CD14-positive monocyte (primary cell): ENCODE data around the gene CMTR1. TPM values are rescaled to one million over a fixed set of nuclear protein-coding genes. Genes with fewer than 3 reads are reported as not detected.

ENCODE experiments used
- DNase-seq, 3 donors: peaks; one replicate each; pipeline ENCODE4 v3.0.0-alpha.2; 2011 to 2022
- H2AFZ ChIP-seq: 2 replicates; pipeline ENCODE4 v1.6.0; 2012; ENCODE audit warnings: mild to moderate bottlenecking, low read depth, low read length, inconsistent platforms; ENCODE audit not compliant: insufficient read depth, poor library complexity, severe bottlenecking
- H3K27ac ChIP-seq, 2 donors: 1 replicate in 1 of 2; 2 replicates in 1 of 2; pipeline ENCODE4 v1.5.1; 2012 to 2013; ENCODE audit warnings: low read length in 2 of 2, control low read depth in 1 of 2, inconsistent platforms in 1 of 2, low read depth in 1 of 2, mild to moderate bottlenecking in 1 of 2
- H3K27me3 ChIP-seq, 2 donors: one replicate each; pipeline versions ENCODE4 v1.6.0 to v1.6.1; 2011 to 2013; ENCODE audit warnings: low read length in 2 of 2; ENCODE audit not compliant: control insufficient read depth in 2 of 2, insufficient read depth in 2 of 2
- H3K36me3 ChIP-seq, 2 donors: replicated peaks in 1 of 2; 1 replicate in 1 of 2; 2 replicates in 1 of 2; pipeline versions ENCODE4 v1.5.1 to v1.6.1; 2012 to 2013; ENCODE audit warnings: low read length in 2 of 2, control low read depth in 1 of 2, inconsistent platforms in 1 of 2, mild to moderate bottlenecking in 1 of 2; ENCODE audit not compliant: insufficient read depth in 2 of 2, control insufficient read depth in 1 of 2
- H3K4me1 ChIP-seq, 2 donors: 1 replicate in 1 of 2; 2 replicates in 1 of 2; pipeline versions ENCODE4 v1.5.1 to v1.6.1; 2012 to 2013; ENCODE audit warnings: low read length in 2 of 2, control low read depth in 1 of 2, inconsistent platforms in 1 of 2, mild to moderate bottlenecking in 1 of 2, moderate library complexity in 1 of 2; ENCODE audit not compliant: insufficient read depth in 2 of 2, control insufficient read depth in 1 of 2
- H3K4me2 ChIP-seq: replicated peaks from 2 replicates; pipeline ENCODE3; 2012; ENCODE audit warnings: low read length, moderate library complexity, mild to moderate bottlenecking; ENCODE audit not compliant: poor library complexity, severe bottlenecking; ENCODE audit errors: extremely low read depth
- H3K4me3 ChIP-seq, 3 experiments: fragments of 200-600 bp in 1 of 3; sonication (generic) in 1 of 3; replicated peaks in 1 of 3; 1 replicate in 2 of 3; 2 replicates in 1 of 3; pipeline ENCODE4 v1.5.1; 2011 to 2013; ENCODE audit warnings: low read length in 3 of 3, mild to moderate bottlenecking in 3 of 3, control low read depth in 2 of 3, low read depth in 2 of 3, inconsistent platforms in 1 of 3, moderate library complexity in 1 of 3
- H3K79me2 ChIP-seq: 2 replicates; pipeline ENCODE4 v1.6.0; 2012; ENCODE audit warnings: mild to moderate bottlenecking, control low read depth, inconsistent platforms, low read length, moderate library complexity; ENCODE audit not compliant: insufficient read depth
- H3K9ac ChIP-seq: 2 replicates; pipeline ENCODE4 v1.6.0; 2017; ENCODE audit warnings: low read length, mild to moderate bottlenecking; ENCODE audit not compliant: insufficient read depth, poor library complexity, severe bottlenecking
- H3K9me3 ChIP-seq, 2 donors: replicated peaks in 1 of 2; 1 replicate in 1 of 2; 2 replicates in 1 of 2; pipeline versions ENCODE4 v1.5.1 to v1.6.1; 2012 to 2013; ENCODE audit warnings: low read length in 2 of 2, control low read depth in 1 of 2; ENCODE audit not compliant: control insufficient read depth in 1 of 2, insufficient read depth in 1 of 2
- H4K20me1 ChIP-seq: 2 replicates; pipeline ENCODE4 v1.6.0; 2012; ENCODE audit warnings: mild to moderate bottlenecking, low read length, control low read depth, moderate library complexity; ENCODE audit not compliant: insufficient read depth
- H3K27ac Mint-ChIP-seq, 7 donors: one replicate each; pipeline ENCODE4 v1.8.0; 2020; ENCODE audit warnings: mild to moderate bottlenecking in 7 of 7, mixed read lengths in 7 of 7, moderate library complexity in 6 of 7, inconsistent platforms in 2 of 7
- H3K27me3 Mint-ChIP-seq, 3 donors: one replicate each; pipeline ENCODE4 v1.8.0; 2021 to 2022; ENCODE audit warnings: low read depth in 3 of 3, mild to moderate bottlenecking in 3 of 3, mixed read lengths in 3 of 3, moderate library complexity in 3 of 3, inconsistent platforms in 1 of 3
- H3K36me3 Mint-ChIP-seq, 2 donors: one replicate each; pipeline ENCODE4 v1.8.0; 2020; ENCODE audit warnings: mixed read lengths in 2 of 2, inconsistent platforms in 1 of 2, mild to moderate bottlenecking in 1 of 2
- H3K4me1 Mint-ChIP-seq: one replicate; pipeline ENCODE4 v1.8.0; 2020; ENCODE audit warnings: mild to moderate bottlenecking, mixed read lengths
- H3K4me3 Mint-ChIP-seq, 2 donors: one replicate each; pipeline ENCODE4 v1.8.0; 2020; ENCODE audit warnings: mild to moderate bottlenecking in 2 of 2, mixed read lengths in 2 of 2, moderate library complexity in 1 of 2
- H3K9me3 Mint-ChIP-seq, 7 donors: one replicate each; pipeline ENCODE4 v1.8.0; 2020 to 2022; ENCODE audit warnings: mixed read lengths in 7 of 7, mild to moderate bottlenecking in 6 of 7, moderate library complexity in 6 of 7, inconsistent platforms in 2 of 7
- WGBS: methylation state at CpG from one replicate; pipeline ENCODE4 v1.1.5; 2013; ENCODE audit warnings: missing lambda C conversion rate; ENCODE audit not compliant: insufficient coverage; 5-methylcytosine and 5-hydroxymethylcytosine counted together
- intact Hi-C, 2 donors: fragments of 100-400 bp; cut with micrococcal nuclease; formaldehyde crosslinking; loops; one replicate each; pipeline versions ENCODE4 v1.15.0 to v1.15.1; 2023
- polyA minus RNA-seq: library from RNA; depleted of rRNA, polyadenylated mRNA; stranded (reverse); fragments of >200 nt; gene quantifications from 2 replicates; pipeline ENCODE4 v1.2.3, GENCODE V29; 2012
- polyA plus RNA-seq, 3 donors: library from polyadenylated mRNA; depleted of rRNA in 1 of 3; unstranded in 2 of 3; stranded (reverse) in 1 of 3; fragments of 300-500 nt in 2 of 3; fragments of >200 nt in 1 of 3; fragmentation: Illumina TruSeq in 2 of 3; gene quantifications; 1 replicate in 2 of 3; 2 replicates in 1 of 3; pipeline ENCODE4 v1.2.3, GENCODE V29; 2012 to 2021
- total RNA-seq, 12 experiments: library from RNA in 1 of 12; stranded (reverse) in 1 of 12; fragments of 120-200 nt in 1 of 12; gene quantifications; one replicate each; pipeline ENCODE4 v1.2.4 and lab custom pipeline; 2013 to 2026; ENCODE audit warnings: mixed read lengths in 6 of 12, inconsistent platforms in 1 of 12
- TF ChIP-seq, protein P1 (sequence below): fragments of 200-600 bp; IDR thresholded peaks from one replicate; pipeline ENCODE4 v1.8.0; 2022; ENCODE audit warnings: antibody characterized with exemption, mild to moderate bottlenecking

CMTR1 gene, protein sequence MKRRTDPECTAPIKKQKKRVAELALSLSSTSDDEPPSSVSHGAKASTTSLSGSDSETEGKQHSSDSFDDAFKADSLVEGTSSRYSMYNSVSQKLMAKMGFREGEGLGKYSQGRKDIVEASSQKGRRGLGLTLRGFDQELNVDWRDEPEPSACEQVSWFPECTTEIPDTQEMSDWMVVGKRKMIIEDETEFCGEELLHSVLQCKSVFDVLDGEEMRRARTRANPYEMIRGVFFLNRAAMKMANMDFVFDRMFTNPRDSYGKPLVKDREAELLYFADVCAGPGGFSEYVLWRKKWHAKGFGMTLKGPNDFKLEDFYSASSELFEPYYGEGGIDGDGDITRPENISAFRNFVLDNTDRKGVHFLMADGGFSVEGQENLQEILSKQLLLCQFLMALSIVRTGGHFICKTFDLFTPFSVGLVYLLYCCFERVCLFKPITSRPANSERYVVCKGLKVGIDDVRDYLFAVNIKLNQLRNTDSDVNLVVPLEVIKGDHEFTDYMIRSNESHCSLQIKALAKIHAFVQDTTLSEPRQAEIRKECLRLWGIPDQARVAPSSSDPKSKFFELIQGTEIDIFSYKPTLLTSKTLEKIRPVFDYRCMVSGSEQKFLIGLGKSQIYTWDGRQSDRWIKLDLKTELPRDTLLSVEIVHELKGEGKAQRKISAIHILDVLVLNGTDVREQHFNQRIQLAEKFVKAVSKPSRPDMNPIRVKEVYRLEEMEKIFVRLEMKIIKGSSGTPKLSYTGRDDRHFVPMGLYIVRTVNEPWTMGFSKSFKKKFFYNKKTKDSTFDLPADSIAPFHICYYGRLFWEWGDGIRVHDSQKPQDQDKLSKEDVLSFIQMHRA
- 37.3 TPM for total RNA-seq (2013)
- polyA plus RNA-seq (10 to 100 TPM; 12.0 to 32.3 (median 15.3) TPM), polyA minus RNA-seq (15.9 and 21.9 TPM in 2 replicates), total RNA-seq (lab: John Stamatoyannopoulos, UW) (24.8 to 117 (median 38.0) reads per million in 11 experiments)

DNA sequence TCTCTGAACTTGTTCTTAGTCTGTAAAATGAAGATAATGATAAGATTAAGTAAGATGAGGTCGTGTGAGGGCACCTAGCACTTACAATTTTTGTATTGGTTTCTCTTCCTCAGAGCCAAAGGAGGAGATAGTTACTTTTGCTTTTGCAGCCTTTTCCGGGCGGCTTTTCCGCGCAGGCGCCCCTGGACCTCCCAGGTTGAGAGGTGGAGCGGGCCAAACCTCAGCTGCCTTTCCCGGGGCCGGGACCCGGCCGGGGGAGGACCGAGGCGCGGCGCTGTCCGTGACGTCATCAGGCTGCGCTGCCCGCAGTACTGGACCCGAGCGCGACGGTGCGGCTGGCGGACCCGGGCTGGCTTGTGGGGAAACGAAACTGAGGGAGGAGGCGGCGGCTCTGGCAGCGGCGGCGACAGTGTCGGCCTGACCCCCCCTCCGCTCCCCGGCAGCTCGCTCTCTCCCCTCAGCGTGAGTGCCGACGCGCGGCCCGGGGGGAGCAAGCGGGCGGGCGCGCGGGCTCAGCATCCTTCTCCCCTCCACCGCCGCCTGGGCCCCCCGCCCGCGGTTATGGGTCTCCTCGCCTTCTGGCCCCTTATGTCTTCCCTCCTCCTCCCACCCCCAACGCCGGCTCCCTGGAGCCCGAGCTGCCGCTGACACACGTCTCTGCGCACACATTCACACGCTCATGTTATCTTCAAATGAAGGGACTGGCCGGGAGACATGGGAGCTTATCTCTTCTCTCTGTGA lies at the start of gene CMTR1:
TSS of gene CMTR1 (plus strand) at position 306 of the 741 bp plus-strand sequence. CDS start 2,409 bp downstream, outside the sequence.
- H3K27ac ChIP-seq = peak within 1 kb of the TSS; percentile 90 to 97
- peaks cover 24% of the 10 kb centered on the region for H3K79me2 ChIP-seq
- peaks cover 14 to 18% of the 10 kb centered on the region in 2 donors for H3K4me1 ChIP-seq
- peaks cover 25 to 30% of the 10 kb centered on the region in 2 donors for H3K36me3 Mint-ChIP-seq
- peaks cover 0 to 9% (median 2%) of the 10 kb centered on the region in 3 donors for H3K27me3 Mint-ChIP-seq
- TF ChIP-seq, protein P1, sequence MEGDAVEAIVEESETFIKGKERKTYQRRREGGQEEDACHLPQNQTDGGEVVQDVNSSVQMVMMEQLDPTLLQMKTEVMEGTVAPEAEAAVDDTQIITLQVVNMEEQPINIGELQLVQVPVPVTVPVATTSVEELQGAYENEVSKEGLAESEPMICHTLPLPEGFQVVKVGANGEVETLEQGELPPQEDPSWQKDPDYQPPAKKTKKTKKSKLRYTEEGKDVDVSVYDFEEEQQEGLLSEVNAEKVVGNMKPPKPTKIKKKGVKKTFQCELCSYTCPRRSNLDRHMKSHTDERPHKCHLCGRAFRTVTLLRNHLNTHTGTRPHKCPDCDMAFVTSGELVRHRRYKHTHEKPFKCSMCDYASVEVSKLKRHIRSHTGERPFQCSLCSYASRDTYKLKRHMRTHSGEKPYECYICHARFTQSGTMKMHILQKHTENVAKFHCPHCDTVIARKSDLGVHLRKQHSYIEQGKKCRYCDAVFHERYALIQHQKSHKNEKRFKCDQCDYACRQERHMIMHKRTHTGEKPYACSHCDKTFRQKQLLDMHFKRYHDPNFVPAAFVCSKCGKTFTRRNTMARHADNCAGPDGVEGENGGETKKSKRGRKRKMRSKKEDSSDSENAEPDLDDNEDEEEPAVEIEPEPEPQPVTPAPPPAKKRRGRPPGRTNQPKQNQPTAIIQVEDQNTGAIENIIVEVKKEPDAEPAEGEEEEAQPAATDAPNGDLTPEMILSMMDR = no peak
- no peaks in the 10 kb centered on the region for H3K9me3 ChIP-seq
- no peaks in the 10 kb centered on the region for H3K9me3 Mint-ChIP-seq
- H3K27ac Mint-ChIP-seq = peak within 1 kb of the TSS; percentile 94 to 97 (median 95)
- H3K4me3 ChIP-seq = peak within 1 kb of the TSS; percentile 72 to 92 (median 83)
- H3K9ac ChIP-seq = peak within 1 kb of the TSS; percentile 94
- under 1% methylated on average over 49 of the region's 61 CpGs for WGBS
- peak within 1 kb of the TSS; percentile 90 to 93 for H3K4me3 Mint-ChIP-seq
- intact Hi-C loops = loop anchor here in 1 of 2 donors (5.0 kb wide), 1 partner anchor 69 kb away; no protein-coding TSS in a partner anchor
- H3K36me3 ChIP-seq = peaks cover 18 to 30% of the 10 kb centered on the region in 2 donors
- H3K27me3 ChIP-seq = no peaks in the 10 kb centered on the region
- peak within 1 kb of the TSS; percentile 96 for H2AFZ ChIP-seq
- H3K4me2 ChIP-seq = peak within 1 kb of the TSS; percentile 89
- DNase-seq = peak; percentile 95 to 97 (median 97)
- no peaks in the 10 kb centered on the region for H4K20me1 ChIP-seq
- peaks cover 22% of the 10 kb centered on the region for H3K4me1 Mint-ChIP-seq
